SU-DHL-6 (cell line): Measurements from ENCODE around the gene FBRSL1.

Experiments
- H2AFZ ChIP-seq: fragments of 200-600 bp; sonication (generic); 2 replicates; pipeline ENCODE4 v1.6.1; 2014; ENCODE audit warnings: low read depth, mild to moderate bottlenecking, moderate library complexity, mixed read lengths, antibody characterized with exemption, low read length; ENCODE audit not compliant: severe bottlenecking
- H3F3A ChIP-seq: fragments of 200-600 bp; shearing (Covaris generic); 2 replicates; pipeline ENCODE4 v1.6.0; 2016; ENCODE audit warnings: antibody characterized with exemption, mild to moderate bottlenecking; ENCODE audit not compliant: insufficient read depth
- H3K27ac ChIP-seq: fragments of 200-600 bp; sonication (generic); 2 replicates; pipeline ENCODE4 v1.5.1; 2016; ENCODE audit warnings: low read depth, mild to moderate bottlenecking, low read length, moderate library complexity, mixed read lengths
- H3K27me3 ChIP-seq: fragments of 200-600 bp; sonication (generic), shearing (Covaris generic); 2 replicates; pipeline ENCODE4 v1.6.0; 2014; ENCODE audit warnings: mild to moderate bottlenecking, low read length
- H3K36me3 ChIP-seq: fragments of 200-600 bp; sonication (generic); 2 replicates; pipeline ENCODE4 v1.6.1; 2014; ENCODE audit warnings: mild to moderate bottlenecking, low read length, mixed read lengths
- H3K4me2 ChIP-seq: fragments of 300-600, 200-600 bp; shearing (Covaris generic), sonication (generic); 2 replicates; pipeline ENCODE4 v1.6.0; 2014; ENCODE audit warnings: low read length, low read depth, mild to moderate bottlenecking; ENCODE audit not compliant: poor library complexity, severe bottlenecking
- H3K4me3 ChIP-seq: fragments of 200-600 bp; sonication (generic); 2 replicates; pipeline ENCODE4 v1.5.1; 2014; ENCODE audit warnings: antibody characterized with exemption, low read length, mild to moderate bottlenecking, mixed read lengths; ENCODE audit not compliant: insufficient read depth, poor library complexity, severe bottlenecking
- H3K79me2 ChIP-seq: fragments of 200-600 bp; sonication (generic); 2 replicates; pipeline ENCODE4 v1.6.1; 2014; ENCODE audit warnings: mild to moderate bottlenecking, low read length, moderate library complexity; ENCODE audit not compliant: insufficient read depth
- H3K9ac ChIP-seq: fragments of 200-600 bp; sonication (generic); 2 replicates; pipeline ENCODE4 v1.7.0; 2014; ENCODE audit warnings: mild to moderate bottlenecking, low read length
- H3K9me2 ChIP-seq: fragments of 200-600 bp; sonication (generic); replicated peaks from 2 replicates; pipeline ENCODE4 v1.6.1; 2014; ENCODE audit warnings: low read length; ENCODE audit not compliant: insufficient read depth
- H3K9me3 ChIP-seq: fragments of 200-600 bp; sonication (generic); 2 replicates; pipeline ENCODE4 v1.6.1; 2014; ENCODE audit warnings: low read length, mixed read lengths; ENCODE audit not compliant: insufficient read depth
- H4K20me1 ChIP-seq: fragments of 200-600 bp; sonication (generic); 2 replicates; pipeline ENCODE4 v1.6.1; 2014; ENCODE audit warnings: low read depth, mild to moderate bottlenecking, antibody characterized with exemption, low read length, moderate library complexity, mixed read lengths
- CTCF ChIP-seq: fragments of 200-600 bp; sonication (generic); IDR thresholded peaks from one replicate; pipeline ENCODE4 v1.5.1; 2017; ENCODE audit warnings: antibody characterized with exemption, mild to moderate bottlenecking, low read length, moderate library complexity; ENCODE audit not compliant: insufficient read depth, poor library complexity, severe bottlenecking
- EZH2phosphoT487 ChIP-seq: fragments of 200-600 bp; sonication (generic), shearing (Covaris generic); conservative IDR thresholded peaks from 2 replicates; pipeline ENCODE4 v1.6.1; 2018; ENCODE audit warnings: mild to moderate bottlenecking, antibody characterized with exemption, low read length, moderate library complexity, mixed read lengths

The FBRSL1 gene

GRCh38 chr12:132493482-132494178 is 3.7 kb downstream of the FBRSL1 start:
- no peaks in the 10 kb centered on the region for H3F3A ChIP-seq
- H3K79me2 ChIP-seq = no peaks in the 10 kb centered on the region
- H3K36me3 ChIP-seq = no peaks in the 10 kb centered on the region
- TF ChIP-seq EZH2phosphoT487 (no peak), CTCF (no peak)
- H3K4me2 ChIP-seq = no peak overlapping the region
- H3K9ac ChIP-seq = no peak overlapping the region
- H3K4me3 ChIP-seq = no peak overlapping the region
- H2AFZ ChIP-seq = no peak overlapping the region
- H3K27ac ChIP-seq = no peak overlapping the region
- peaks cover 10% of the 10 kb centered on the region; the same call in 1 of the 2 replicates for H4K20me1 ChIP-seq
- no peaks in the 10 kb centered on the region for H3K9me2 ChIP-seq
- H3K9me3 ChIP-seq = no peaks in the 10 kb centered on the region
- H3K27me3 ChIP-seq = no peaks in the 10 kb centered on the region

GRCh38 chr12:132494294-132495164 is 4.6 kb downstream of the FBRSL1 start:
- Histone ChIP-seq H3K4me3 (no peak overlapping the region), H3K9me3 (no peaks in the 10 kb centered on the region), H4K20me1 (peaks cover 10% of the 10 kb centered on the region; the same call in 1 of the 2 replicates), H3K27ac (no peak overlapping the region), H3K79me2 (no peaks in the 10 kb centered on the region), H3K9ac (no peak overlapping the region), H3K36me3 (no peaks in the 10 kb centered on the region), H3F3A (no peaks in the 10 kb centered on the region), H3K4me2 (no peak overlapping the region), H2AFZ (no peak overlapping the region), H3K27me3 (no peaks in the 10 kb centered on the region), H3K9me2 (no peaks in the 10 kb centered on the region)
- no peak for TF ChIP-seq EZH2phosphoT487
- TF ChIP-seq CTCF = no peak

- H3K79me2 ChIP-seq = no peaks in the 10 kb centered on the region
These were observed 5.2 kb downstream of the FBRSL1 start for GRCh38 chr12:132495165-132495544.

More at GRCh38 chr12:132495165-132495544, 5.2 kb downstream of the FBRSL1 start:
- Histone ChIP-seq H3K4me3 (no peak overlapping the region), H3K27ac (no peak overlapping the region), H3K27me3 (no peaks in the 10 kb centered on the region), H3K9me2 (no peaks in the 10 kb centered on the region), H3K4me2 (no peak overlapping the region), H3K9me3 (no peaks in the 10 kb centered on the region), H3K9ac (no peak overlapping the region), H3K36me3 (no peaks in the 10 kb centered on the region), H3F3A (no peaks in the 10 kb centered on the region), H2AFZ (no peak overlapping the region), H4K20me1 (peaks cover 10% of the 10 kb centered on the region; the same call in 1 of the 2 replicates)
- TF ChIP-seq EZH2phosphoT487 (no peak), CTCF (no peak)
